HG03432 (cell line): ENCODE measurements around the gene TMEM72.
A peak's percentile ranks its signal among the peaks of the same experiment; 100 is the strongest.

Experiments
- ATAC-seq: cut with Tn5 transposase; IDR thresholded peaks from one replicate; pipeline ENCODE4 v1.9.1; 2021; ENCODE audit warnings: mild to moderate bottlenecking, moderate library complexity; ENCODE audit not compliant: unreplicated experiment

The TMEM72 gene

DNA sequence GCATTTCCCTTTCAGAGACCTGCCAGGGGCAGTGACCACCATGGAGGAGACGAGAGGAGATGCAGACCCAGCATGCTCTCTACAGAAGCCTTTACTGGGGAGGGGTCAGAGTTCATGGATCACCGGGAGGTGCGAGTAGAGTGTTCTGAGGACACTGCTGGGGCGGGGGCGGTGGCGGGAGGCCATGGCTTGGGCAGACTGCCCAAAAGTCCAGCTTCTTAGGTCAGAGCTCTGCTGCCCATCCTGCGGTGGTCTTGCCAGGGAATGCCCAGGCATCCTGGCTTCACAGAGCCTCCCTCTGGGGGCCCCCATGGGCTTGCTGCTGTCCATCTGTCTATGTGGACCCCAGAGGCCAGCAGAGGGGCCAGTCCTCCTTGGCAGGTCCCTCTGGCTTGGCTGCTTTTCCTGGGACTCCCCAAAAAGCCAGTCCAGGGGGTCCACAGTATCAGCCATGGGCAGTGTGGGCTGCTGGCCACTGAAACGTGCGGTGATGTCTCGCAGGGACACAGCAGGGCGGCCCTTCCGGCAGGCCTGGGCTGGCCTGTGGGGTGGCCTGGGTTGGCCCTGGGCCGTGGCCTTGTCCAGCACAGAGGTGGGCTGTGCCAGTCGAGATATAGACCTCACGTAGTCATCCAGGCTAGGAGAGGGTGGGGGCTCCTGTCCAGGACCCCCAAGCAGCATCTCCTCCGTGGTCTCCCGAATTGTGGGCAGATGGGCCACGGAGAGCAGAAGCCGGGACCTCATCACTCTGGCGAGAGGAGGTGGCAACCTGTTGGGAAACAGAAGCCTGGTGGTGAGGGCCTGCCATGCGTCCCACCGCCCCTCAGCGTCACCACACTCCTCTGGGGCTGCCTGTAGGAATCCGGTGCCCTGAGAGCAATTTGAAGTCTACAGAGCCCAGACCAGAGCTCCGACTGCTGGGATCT, 66.4 kb downstream of the TMEM72 start:
- ATAC-seq: no peak

DNA sequence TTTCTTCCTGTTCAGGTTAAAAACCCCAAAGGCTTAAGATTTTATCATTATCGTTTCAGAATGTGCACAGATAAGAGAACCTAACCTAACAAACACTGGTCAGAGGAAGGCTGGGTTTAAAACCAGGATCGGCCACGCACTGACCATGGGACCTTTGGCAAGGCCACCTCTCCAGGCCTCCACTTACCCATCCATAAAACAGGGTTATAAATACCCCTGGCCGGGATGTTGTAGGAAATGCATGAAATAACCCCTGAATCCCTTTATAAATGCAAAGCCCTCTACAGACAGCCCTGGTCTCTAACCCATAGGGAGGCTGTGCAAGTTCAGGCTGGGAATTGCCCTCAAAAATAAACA, 67.1 kb downstream of the TMEM72 start:
- no peak for ATAC-seq

DNA sequence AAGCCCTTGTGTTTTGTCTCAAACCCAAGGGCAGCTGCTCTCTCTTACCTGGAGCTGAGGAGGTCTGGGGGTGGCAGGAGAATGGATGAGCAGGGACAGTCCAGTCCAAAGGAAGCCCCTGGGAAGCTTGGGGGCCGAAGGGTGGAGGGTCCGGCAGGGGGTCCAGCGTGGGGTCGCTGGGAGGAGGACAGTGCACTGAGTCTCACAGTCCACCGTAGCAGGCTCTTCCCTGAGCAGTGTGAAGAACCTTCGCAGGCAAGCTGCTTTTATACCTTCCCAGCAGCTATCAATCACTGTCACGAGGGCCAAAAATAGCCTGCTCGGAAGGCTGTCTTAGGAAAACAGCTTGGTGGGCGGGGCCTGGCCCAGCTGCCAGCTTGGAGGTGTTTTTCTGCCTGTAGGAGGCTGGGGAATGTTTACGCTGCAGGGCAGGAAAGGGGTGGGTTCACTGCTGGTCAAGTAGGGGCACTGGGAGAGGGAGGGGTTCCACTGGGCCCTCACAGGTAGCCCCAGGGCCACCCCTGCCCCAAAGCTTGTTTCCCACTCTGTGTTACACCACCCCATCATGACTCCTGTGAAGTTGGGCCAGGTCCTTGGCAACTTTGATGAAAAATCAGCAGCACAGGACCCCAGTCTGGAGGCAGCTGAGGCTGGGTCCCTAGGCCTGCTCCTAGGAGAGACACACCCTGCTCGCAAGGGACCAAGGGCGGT, 67.6 kb downstream of the TMEM72 start, which contains the start of gene DEPP1:
Gene DEPP1, minus strand, starts transcription at position 240 of the 711 bp plus-strand sequence. CDS start 779 bp downstream, outside the sequence.
- ATAC-seq: peak; percentile 39

DNA sequence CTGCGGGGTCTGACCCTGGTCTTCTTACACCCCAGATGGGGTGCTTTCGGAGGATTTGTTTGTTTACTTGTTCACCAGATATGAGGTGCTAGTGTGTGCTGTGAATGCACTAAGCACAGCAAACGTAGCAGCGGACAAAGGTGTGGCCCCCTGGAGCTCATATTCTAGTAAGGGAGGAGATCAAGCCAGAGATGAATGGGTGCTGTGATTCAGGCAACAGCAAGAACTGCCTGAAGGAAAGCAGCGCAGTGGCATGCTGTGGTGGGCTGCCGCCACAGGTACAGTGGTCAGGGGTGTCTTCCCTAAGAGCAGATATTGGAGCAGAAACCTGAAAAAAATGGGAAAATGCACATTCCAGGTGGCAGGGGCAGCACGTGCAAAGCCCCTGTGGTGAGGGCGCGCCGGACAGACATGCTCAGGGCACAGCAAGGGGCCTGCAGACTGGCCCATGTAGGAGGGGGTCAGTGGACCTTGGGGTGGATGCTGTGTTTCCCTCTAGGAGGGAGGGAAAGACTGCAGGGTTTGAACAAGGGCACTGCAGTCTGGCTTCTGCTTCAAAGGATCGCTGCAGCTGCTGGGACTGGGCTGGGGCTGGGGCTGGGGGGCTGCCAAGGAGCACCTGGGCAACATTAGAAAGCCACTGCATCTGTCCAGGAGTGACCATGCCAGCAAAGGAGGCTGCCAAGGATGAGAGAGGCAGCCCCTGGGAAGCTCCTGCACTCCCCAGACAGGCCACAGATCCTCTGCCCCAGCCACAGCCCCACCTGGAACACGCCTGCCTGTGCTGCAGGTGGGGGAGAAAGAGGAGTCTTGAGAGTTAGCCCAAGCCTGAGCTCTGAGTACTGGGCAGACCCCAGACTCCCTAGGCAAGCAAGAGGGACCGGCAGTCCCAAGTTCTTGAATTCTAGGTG, 68.4 kb downstream of the TMEM72 start:
- no peak for ATAC-seq

DNA sequence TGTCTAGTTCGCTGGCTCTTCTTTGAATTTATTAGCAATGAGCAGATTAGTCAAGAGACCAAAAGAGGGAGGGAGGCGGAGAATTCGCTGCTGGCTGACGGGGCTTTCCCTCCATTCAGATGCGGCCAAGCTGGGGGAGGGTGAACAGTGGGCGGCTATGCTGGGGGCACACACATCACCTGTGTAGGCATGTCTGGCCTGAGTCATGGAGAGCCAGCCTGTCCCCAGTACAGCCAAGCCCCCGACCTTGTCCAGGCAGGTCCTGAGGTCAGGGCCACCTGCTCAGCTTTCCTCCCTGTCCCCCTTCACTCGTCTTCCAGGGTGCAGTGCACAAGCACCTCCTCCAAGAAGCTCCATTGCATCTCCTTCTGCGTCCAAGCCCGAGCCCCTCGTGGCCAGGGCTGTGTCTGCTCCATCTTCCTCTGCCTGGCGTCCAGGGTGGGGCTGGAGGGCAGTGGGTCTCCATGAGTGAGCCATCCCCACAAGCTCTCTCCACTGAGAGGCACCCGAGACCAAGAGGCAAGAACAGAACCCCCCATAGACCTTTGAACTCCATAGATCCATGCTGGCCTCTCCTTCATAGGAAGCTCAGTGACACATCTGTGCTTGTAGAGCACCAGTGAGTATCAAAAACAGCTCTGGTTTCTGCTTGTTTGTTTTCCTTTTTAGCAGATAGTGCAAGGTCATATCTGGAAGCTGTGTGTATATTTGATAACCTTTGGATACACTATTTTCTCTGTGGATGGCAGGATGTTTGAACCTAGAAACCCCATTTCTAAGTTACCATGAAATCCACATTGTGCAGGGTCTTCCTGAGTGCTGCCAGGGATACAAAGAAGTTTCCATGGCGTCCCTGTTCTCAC, 69.4 kb downstream of the TMEM72 start:
- ATAC-seq: no peak

DNA sequence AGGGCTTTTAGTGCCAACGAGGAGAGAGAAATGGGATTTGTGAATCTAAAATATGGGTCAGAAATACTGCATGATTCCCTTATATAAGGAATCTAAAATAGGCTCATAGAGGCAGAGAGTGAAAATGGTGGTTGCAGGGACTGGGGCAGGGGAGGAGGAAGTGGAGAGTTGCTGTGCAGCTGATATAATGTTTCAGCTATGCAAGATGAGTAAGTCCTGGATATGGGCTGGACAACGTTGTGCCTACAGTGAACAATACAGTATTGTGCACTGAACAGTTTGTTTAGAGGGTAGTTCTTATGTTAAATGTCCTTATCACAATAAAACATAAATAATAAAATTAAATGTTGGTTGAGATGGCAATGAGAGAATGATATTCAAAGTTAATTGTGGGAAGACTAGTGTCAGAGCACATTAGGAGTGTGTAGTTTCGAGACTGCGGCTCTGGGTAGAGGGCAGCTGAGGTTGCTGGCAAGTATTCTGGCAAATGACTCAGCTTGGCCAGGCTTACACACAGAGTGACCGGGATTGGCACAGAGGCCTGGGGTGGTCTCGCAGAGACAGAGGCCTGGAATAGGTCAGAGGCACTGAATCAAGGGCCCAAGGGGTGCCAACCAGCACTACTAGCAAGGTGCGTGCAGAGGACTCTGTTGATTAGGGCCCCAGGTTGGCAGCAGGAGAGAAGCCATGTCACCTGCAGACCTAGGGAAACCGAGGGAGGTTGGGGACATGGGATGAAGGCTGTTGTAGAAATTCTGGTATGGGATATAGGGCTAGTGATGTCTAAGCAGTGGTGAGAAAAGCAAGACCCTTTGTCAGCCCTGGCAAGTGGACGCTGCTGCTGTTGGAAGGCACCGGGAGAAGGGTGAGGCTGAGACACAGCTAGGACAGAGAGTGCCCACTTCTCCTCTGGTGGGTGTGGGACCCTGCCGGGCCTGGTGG, 70.3 kb downstream of the TMEM72 start:
- ATAC-seq: peak; percentile 59

DNA sequence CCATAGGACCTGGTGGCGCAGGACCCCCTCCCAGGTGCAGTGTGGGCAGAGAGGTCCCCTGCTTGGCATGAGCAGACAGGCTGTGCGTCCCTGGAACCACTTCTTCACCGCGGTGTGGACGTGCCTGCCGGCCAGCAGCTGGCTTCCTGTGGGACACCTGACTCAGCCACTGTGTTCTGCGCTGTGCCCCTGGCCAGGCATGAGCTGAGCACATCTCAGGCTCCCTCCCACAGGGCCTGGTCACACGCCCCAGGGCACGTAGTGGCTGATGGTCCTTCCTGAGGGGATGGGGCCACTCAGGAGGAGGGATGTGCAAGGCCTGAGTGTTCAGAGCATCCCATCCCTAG, 71.0 kb downstream of the TMEM72 start:
- ATAC-seq: no peak

DNA sequence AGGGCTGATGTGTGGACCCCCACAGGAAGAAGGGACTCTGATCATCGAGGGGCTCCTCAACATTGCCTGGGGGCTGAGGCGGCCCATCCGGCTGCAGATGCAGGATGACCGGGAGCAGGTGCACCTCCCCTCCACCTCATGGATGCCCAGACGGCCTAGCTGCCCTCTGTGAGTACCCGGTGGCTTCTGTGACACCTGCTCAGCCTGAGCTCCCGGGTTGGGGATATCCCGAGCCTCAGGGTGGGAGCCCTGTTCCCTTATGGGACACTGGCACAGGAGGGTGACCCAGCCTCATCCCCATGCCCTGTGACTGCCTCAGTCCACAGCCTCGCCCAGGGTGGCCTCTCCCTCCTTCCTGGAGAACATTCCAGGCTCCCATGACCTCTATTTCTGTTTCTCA, 71.4 kb downstream of the TMEM72 start:
- ATAC-seq: no peak

DNA sequence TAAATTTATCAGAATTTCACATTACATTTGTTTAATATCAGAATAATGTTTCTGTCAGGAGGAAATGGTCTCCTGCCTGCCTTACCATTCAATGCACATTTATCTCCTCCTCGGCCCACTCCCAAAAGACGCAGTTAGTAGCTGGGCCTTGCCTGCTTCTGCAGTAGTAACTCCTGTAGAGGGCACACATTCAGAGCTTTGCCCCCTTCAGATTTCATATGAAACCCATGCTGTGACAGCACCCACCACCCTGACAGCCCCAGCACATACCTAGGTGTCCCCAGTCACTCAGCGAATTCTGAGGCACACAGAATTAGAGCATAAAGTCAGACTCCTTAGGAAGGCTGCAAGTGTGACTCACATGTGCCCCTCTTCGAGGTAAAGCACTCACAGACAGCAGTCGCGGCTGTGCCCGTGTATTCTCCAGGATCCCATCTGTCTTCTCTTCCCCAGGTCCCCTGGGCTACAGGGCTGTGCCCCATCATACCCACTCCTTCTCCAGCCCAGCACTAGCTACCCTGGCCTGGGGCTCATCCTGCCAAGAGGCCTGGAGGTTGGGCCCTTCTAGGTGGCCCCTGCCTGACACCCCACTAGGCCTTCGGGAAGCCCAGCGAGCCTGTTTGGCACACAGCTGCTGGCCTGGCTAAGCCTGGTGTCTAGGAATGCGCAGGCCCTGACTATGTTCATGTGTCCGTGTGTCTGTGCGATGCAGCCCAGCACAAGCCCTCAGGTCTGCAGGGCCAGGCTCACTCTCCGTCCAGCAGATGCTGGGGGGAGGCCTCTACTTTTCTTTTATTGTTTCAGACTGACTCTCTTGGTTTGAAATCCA, 72.1 kb downstream of the TMEM72 start:
- no peak for ATAC-seq

DNA sequence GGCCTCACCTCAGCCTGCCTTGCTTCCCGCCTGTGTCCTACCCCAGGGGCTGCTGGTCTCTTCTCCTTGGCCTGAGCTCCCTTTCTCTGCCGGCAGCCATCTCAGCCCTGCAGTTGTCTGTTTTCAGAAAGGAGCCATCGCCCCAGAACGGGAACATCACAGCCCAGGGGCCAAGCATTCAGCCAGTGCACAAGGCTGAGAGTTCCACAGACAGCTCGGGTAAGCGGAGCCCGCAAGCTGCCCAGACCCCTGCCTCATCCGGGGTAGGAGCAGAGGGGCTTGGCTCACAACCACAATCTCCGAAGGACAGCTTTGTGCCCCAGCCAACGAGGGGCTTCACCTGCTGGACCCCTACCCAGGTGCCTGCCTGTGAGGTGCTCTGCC, 72.8 kb downstream of the TMEM72 start:
- no peak for ATAC-seq

DNA sequence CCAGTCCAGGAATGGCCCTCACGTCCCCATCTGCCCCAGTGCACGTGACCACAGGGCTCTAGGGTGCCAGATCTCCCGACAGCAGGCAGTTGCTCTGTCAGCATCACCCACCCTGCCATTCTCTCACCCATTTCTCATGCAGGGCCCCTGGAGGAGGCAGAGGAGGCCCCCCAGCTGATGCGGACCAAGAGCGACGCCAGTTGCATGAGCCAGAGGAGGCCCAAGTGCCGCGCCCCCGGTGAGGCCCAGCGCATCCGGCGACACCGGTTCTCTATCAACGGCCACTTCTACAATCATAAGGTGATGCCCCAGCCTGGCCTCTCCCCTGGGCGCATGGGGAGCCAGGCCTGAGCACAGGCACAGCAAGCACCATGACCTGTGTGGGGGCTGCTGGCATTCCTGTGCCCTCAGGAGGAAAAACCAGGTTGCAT, 73.5 kb downstream of the TMEM72 start:
- ATAC-seq: no peak

DNA sequence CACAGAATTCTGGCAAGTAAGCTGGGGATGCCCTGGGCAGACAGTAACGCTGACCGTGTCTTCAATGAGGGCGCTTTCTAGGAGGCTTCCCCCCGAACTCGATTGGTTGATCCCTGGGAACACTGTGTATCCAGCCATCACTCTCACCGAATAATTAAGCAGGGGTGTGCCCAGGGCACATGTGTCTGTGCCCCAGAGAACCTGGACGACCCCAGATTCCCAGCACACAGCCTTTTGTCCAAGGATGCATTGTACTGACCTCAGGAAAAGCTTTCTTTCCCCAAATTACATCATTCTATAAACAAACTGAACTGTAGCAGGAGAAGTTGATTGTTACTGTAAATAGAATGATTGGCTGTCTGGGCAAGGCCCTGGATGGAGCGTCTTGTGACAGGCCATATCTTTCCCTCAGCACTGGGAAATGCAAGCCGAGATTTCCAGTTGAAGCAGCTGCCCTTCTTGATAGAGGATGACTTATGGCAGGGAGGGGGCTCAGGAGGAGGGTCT, 74.1 kb downstream of the TMEM72 start:
- no peak for ATAC-seq

DNA sequence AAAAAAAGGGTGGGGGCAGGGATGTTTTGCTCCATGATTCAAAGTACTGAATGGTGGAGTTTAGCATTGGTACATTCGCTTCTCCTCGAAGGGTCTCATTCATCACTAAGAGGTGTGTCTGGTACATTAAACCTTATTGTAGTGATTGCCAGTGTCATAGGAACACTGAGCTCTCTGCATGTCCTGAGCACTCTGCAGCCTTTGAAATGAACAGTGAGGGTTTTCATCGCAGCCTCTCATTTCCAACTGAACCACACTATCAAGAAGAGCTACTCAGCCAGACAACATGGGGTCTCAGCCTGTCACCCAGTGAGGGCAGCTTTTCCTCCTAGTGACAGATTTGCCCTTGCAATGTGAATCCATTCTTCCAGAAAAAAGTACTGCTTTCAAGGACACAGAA, 75.0 kb downstream of the TMEM72 start:
- no peak for ATAC-seq
